Central memory CD8-positive, alpha-beta T cell (primary cell): Measurements from ENCODE around the gene GPR52.

Experiments
- ATAC-seq: fragments of 150-1000 bp; cut with Tn5 transposase; replicated peaks from 2 replicates; pipeline ENCODE4 v1.10.0; 2022; ENCODE audit warnings: mild to moderate bottlenecking, moderate FRiP score, moderate number of reproducible peaks; ENCODE audit not compliant: poor library complexity, severe bottlenecking; ENCODE audit errors: extremely low read depth
- DNase-seq, 2 donors: peaks; one replicate each; pipeline ENCODE4 v3.0.0; 2021; ENCODE audit warnings: low spot score in 2 of 2
- H3K27ac Mint-ChIP-seq: one replicate; pipeline ENCODE4 v1.8.0; 2022; ENCODE audit warnings: low read depth, mild to moderate bottlenecking, moderate library complexity, mixed read lengths
- H3K27me3 Mint-ChIP-seq: one replicate; pipeline ENCODE4 v1.8.0; 2022; ENCODE audit warnings: mixed read lengths
- H3K36me3 Mint-ChIP-seq: one replicate; pipeline ENCODE4 v1.8.0; 2022; ENCODE audit warnings: mild to moderate bottlenecking, moderate library complexity, mixed read lengths; ENCODE audit not compliant: insufficient read depth
- H3K4me1 Mint-ChIP-seq: one replicate; pipeline ENCODE4 v1.8.0; 2022; ENCODE audit warnings: mixed read lengths
- H3K4me3 Mint-ChIP-seq: one replicate; pipeline ENCODE4 v1.8.0; 2022; ENCODE audit warnings: mild to moderate bottlenecking, moderate library complexity, mixed read lengths
- H3K9me3 Mint-ChIP-seq: one replicate; pipeline ENCODE4 v1.8.0; 2022; ENCODE audit warnings: mixed read lengths

GPR52 gene

DNA sequence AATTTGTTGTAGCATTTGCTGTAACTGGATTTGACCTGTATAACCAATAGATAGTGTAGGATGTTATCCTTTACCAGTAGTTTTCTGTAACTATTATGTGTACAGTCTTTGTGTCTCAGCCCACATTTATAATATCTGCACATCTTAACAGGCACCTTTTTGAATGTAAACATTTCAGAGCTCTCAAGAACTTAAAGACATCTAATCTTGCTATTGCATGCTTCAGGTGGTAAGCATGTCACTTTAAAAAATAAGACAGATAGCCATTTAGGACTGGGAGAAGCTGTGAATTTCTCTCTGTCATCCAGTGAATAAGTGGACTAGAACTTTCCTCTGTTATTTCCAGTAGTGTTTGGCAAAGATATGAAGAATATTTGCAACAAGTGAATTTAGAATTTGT lies 22.6 kb upstream of the GPR52 start:
- DNase-seq: no peak
- no peak overlapping the region for H3K27ac Mint-ChIP-seq

DNA sequence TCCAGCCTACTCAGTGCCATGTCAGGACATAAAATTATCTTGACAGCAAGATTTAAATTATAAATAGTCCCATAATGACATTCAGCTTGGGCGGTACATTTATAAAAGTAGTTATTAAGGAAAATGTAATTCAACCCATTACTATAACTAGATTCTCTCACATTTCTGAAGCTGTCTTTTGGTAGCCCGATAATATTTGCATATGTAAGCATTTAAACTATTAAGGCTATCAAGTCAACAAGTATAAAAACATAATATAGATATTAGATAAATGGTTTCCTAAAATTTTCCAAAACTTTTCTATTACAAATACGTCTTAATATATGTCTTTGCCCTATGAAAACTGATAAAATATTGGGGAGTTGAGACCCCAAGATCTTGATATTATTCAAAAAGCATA lies 21.6 kb upstream of the GPR52 start:
- no peak for ATAC-seq
- H3K9me3 Mint-ChIP-seq: no peaks in the 10 kb centered on the region
- no peak overlapping the region for H3K4me3 Mint-ChIP-seq
- H3K27ac Mint-ChIP-seq: no peak overlapping the region
- H3K4me1 Mint-ChIP-seq: peaks cover 10% of the 10 kb centered on the region
- no peaks in the 10 kb centered on the region for H3K27me3 Mint-ChIP-seq
- peaks cover 3% of the 10 kb centered on the region for H3K36me3 Mint-ChIP-seq
- no peak for DNase-seq

More for the DNA sequence above, 22.6 kb upstream of the GPR52 start:
- no peaks in the 10 kb centered on the region for H3K27me3 Mint-ChIP-seq
- ATAC-seq: no peak
- H3K4me3 Mint-ChIP-seq: no peak overlapping the region
- peaks cover 3% of the 10 kb centered on the region for H3K36me3 Mint-ChIP-seq
- H3K9me3 Mint-ChIP-seq: no peaks in the 10 kb centered on the region
- peaks cover 10% of the 10 kb centered on the region for H3K4me1 Mint-ChIP-seq

GRCh38 chr1:174428033-174428432 lies 19.7 kb upstream of the GPR52 start:
- no peaks in the 10 kb centered on the region for H3K27me3 Mint-ChIP-seq
- DNase-seq (no peak), ATAC-seq (no peak)
- no peaks in the 10 kb centered on the region for H3K36me3 Mint-ChIP-seq
- H3K27ac Mint-ChIP-seq: no peak overlapping the region
- no peaks in the 10 kb centered on the region for H3K9me3 Mint-ChIP-seq
- peaks cover 10% of the 10 kb centered on the region for H3K4me1 Mint-ChIP-seq
- no peak overlapping the region for H3K4me3 Mint-ChIP-seq

GRCh38 chr1:174428739-174429138 lies 19.0 kb upstream of the GPR52 start:
- Mint-ChIP-seq H3K4me3 (no peak overlapping the region), H3K9me3 (no peaks in the 10 kb centered on the region), H3K36me3 (no peaks in the 10 kb centered on the region), H3K27me3 (no peaks in the 10 kb centered on the region), H3K4me1 (peaks cover 6% of the 10 kb centered on the region), H3K27ac (no peak overlapping the region)
- DNase-seq (no peak), ATAC-seq (no peak)

DNA sequence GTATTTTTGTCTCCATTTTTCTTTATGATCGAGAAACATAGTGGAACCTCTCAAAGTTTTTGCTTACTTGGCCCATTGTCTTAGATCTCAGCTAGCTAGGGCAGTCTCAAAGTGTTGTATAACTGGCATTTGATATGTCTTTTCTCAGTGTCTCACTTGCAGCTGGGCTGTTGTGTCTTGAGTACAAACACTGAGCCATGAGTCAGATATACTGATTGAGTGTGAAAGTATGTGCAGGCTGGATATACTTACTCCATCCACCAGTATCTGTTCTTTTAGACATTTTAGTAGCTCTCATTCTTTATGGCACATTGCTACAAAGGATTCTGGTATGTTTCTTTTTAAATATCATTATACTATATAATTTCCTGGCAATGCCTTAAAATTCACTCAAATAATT lies 14.3 kb upstream of the GPR52 start:
- no peak overlapping the region for H3K27ac Mint-ChIP-seq
- DNase-seq (no peak), ATAC-seq (no peak)

GRCh38 chr1:174445351-174445750 lies 2.4 kb upstream of the GPR52 start:
- ATAC-seq: no peak
- DNase-seq: no peak
- peaks cover 5% of the 10 kb centered on the region for H3K36me3 Mint-ChIP-seq
- no peaks in the 10 kb centered on the region for H3K27me3 Mint-ChIP-seq
- H3K27ac Mint-ChIP-seq: no peak overlapping the region
- H3K4me3 Mint-ChIP-seq: no peak overlapping the region
- peaks cover 41% of the 10 kb centered on the region for H3K4me1 Mint-ChIP-seq
- no peaks in the 10 kb centered on the region for H3K9me3 Mint-ChIP-seq

More for the DNA sequence above, 14.3 kb upstream of the GPR52 start:
- Mint-ChIP-seq H3K4me3 (no peak overlapping the region), H3K27me3 (no peaks in the 10 kb centered on the region), H3K36me3 (no peaks in the 10 kb centered on the region), H3K9me3 (no peaks in the 10 kb centered on the region), H3K4me1 (peaks cover 13% of the 10 kb centered on the region)

GRCh38 chr1:174445817-174446216 lies 1.9 kb upstream of the GPR52 start:
- H3K9me3 Mint-ChIP-seq: no peaks in the 10 kb centered on the region
- peaks cover 40% of the 10 kb centered on the region for H3K4me1 Mint-ChIP-seq
- H3K4me3 Mint-ChIP-seq: no peak overlapping the region
- H3K27me3 Mint-ChIP-seq: no peaks in the 10 kb centered on the region
- ATAC-seq (no peak), DNase-seq (no peak)
- H3K27ac Mint-ChIP-seq: no peak overlapping the region
- peaks cover 5% of the 10 kb centered on the region for H3K36me3 Mint-ChIP-seq

DNA sequence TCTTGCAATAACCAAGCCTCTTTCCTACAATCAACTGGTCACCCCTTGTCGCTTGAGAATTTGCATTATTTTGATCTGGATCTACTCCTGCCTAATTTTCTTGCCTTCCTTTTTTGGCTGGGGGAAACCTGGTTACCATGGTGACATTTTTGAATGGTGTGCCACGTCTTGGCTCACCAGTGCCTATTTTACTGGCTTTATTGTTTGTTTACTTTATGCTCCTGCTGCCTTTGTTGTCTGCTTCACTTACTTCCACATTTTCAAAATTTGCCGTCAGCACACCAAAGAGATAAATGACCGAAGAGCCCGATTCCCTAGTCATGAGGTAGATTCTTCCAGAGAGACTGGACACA lies 743 bp downstream of the GPR52 start:
- no peak for ATAC-seq
- no peaks in the 10 kb centered on the region for H3K27me3 Mint-ChIP-seq
- H3K9me3 Mint-ChIP-seq: no peaks in the 10 kb centered on the region
- no peak overlapping the region for H3K4me3 Mint-ChIP-seq
- H3K4me1 Mint-ChIP-seq: peaks cover 29% of the 10 kb centered on the region
- no peak for DNase-seq
- H3K27ac Mint-ChIP-seq: no peak overlapping the region
- H3K36me3 Mint-ChIP-seq: peaks cover 3% of the 10 kb centered on the region

DNA sequence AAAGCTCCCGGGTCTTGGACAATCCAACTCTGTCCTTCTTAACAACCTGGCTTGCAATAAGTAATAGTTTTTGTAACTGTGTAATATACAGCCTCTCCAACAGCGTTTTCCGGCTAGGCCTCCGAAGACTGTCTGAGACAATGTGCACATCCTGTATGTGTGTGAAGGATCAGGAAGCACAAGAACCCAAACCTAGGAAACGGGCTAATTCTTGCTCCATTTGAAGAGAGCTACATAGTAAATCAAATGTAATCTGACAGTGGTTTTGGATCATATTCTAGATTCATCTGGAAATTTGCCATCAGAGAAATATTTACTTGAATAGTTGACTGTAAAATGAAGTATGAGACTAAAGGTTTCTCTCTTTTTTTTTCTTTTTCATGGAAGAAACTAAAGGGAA lies 1.2 kb downstream of the GPR52 start:
- H3K4me3 Mint-ChIP-seq: no peak overlapping the region
- peaks cover 24% of the 10 kb centered on the region for H3K4me1 Mint-ChIP-seq
- H3K9me3 Mint-ChIP-seq: no peaks in the 10 kb centered on the region
- no peak overlapping the region for H3K27ac Mint-ChIP-seq
- ATAC-seq: no peak
- peaks cover 3% of the 10 kb centered on the region for H3K36me3 Mint-ChIP-seq
- DNase-seq: no peak
- H3K27me3 Mint-ChIP-seq: no peaks in the 10 kb centered on the region

DNA sequence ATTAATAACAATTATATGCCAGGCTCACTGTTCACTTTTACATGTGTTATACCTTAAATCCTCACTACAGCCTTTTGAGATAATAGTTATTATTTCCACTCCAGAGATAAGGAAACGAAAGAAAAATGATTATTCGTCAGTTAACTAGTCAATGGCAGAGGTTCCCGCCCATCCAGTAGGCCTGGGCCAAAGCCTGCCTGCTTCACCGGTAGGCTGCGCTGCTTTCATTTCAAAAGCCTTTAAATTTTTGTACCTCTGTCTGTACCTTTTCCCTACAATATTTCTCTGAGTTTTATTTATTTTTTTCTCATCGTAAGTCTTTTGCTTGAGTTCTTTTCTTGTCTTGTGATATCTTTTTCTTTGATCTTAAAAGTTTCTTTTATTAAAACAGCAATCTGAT lies 3.6 kb downstream of the GPR52 start:
- Mint-ChIP-seq H3K4me3 (no peak overlapping the region), H3K27me3 (no peaks in the 10 kb centered on the region), H3K27ac (no peak overlapping the region), H3K36me3 (no peaks in the 10 kb centered on the region), H3K4me1 (peaks cover 10% of the 10 kb centered on the region), H3K9me3 (no peaks in the 10 kb centered on the region)
- no peak for ATAC-seq
- no peak for DNase-seq

- Mint-ChIP-seq H3K9me3 (no peaks in the 10 kb centered on the region), H3K27ac (no peak overlapping the region), H3K27me3 (no peaks in the 10 kb centered on the region), H3K4me1 (peaks cover 14% of the 10 kb centered on the region), H3K4me3 (no peak overlapping the region), H3K36me3 (peaks cover 4% of the 10 kb centered on the region)
- no peak for ATAC-seq
- no peak for DNase-seq
Observed at GRCh38 chr1:174465855-174466254, 18.1 kb downstream of the GPR52 start.

- H3K27ac Mint-ChIP-seq: no peak overlapping the region
- ATAC-seq: no peak
- H3K36me3 Mint-ChIP-seq: peaks cover 4% of the 10 kb centered on the region
- no peak overlapping the region for H3K4me3 Mint-ChIP-seq
- H3K9me3 Mint-ChIP-seq: no peaks in the 10 kb centered on the region
- H3K27me3 Mint-ChIP-seq: no peaks in the 10 kb centered on the region
- peaks cover 15% of the 10 kb centered on the region for H3K4me1 Mint-ChIP-seq
- no peak for DNase-seq
Observed at GRCh38 chr1:174466607-174467006, 18.8 kb downstream of the GPR52 start.

DNA sequence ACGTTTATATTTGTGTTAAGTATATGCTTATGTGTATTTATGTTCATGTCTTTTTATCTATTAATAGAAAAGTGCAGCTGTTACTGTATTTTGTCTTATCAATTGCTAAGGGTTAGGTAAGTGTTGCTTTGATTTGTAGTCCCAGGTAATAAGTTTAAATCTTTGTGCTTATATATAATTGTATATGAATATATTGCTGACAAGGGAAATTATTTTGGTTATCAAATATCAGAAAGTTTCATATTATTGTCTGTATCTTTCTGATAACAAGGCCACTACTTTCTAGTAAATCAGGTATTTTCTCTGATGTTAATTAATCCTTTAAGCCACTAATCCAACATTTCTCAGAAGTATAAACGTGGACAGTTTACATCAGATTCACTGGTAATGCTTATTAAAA lies 21.3 kb downstream of the GPR52 start:
- H3K27ac Mint-ChIP-seq: no peak overlapping the region
- ATAC-seq (no peak), DNase-seq (no peak)
- H3K9me3 Mint-ChIP-seq: no peaks in the 10 kb centered on the region
- H3K4me1 Mint-ChIP-seq: peaks cover 26% of the 10 kb centered on the region
- no peaks in the 10 kb centered on the region for H3K27me3 Mint-ChIP-seq
- H3K36me3 Mint-ChIP-seq: peaks cover 2% of the 10 kb centered on the region
- no peak overlapping the region for H3K4me3 Mint-ChIP-seq

- DNase-seq (no peak), ATAC-seq (no peak)
- Mint-ChIP-seq H3K27me3 (no peaks in the 10 kb centered on the region), H3K9me3 (no peaks in the 10 kb centered on the region), H3K4me1 (peaks cover 20% of the 10 kb centered on the region), H3K27ac (no peak overlapping the region), H3K4me3 (no peak overlapping the region), H3K36me3 (peaks cover 2% of the 10 kb centered on the region)
Observed at GRCh38 chr1:174469687-174470086, 21.9 kb downstream of the GPR52 start.
